Hematopoietic multipotent progenitor cell treated with erythropoietin and hydrocortisone succinate and interleukin-3 and kit ligand, for 17 days (in vitro differentiated cells): Measurements from ENCODE around the gene NFIL3.

ENCODE experiments used
- DNase-seq: peaks from one replicate; pipeline ENCODE4 v3.0.0-alpha.2; 2015; ENCODE audit warnings: low spot score

Gene NFIL3

GRCh38 chr9:91421971-91422757 is 1.5 kb downstream of the NFIL3 start:
- DNase-seq, result no peak

GRCh38 chr9:91421128-91421765 is 2.4 kb downstream of the NFIL3 start:
- DNase-seq, result no peak

- DNase-seq, result no peak
Measured at GRCh38 chr9:91420501-91421127, 3.0 kb downstream of the NFIL3 start.

- DNase-seq, result no peak
Measured at GRCh38 chr9:91419222-91420191, 4.1 kb downstream of the NFIL3 start.

GRCh38 chr9:91418215-91418610 is 5.4 kb downstream of the NFIL3 start:
- no peak for DNase-seq

GRCh38 chr9:91417602-91418214 is 5.9 kb downstream of the NFIL3 start:
- no peak for DNase-seq

GRCh38 chr9:91416096-91416712 is 7.4 kb downstream of the NFIL3 start:
- no peak for DNase-seq

GRCh38 chr9:91415290-91415689 is 8.3 kb downstream of the NFIL3 start:
- no peak for DNase-seq

- DNase-seq, result no peak
Measured at GRCh38 chr9:91412941-91413340, 10.7 kb downstream of the NFIL3 start.

GRCh38 chr9:91411096-91411771 is 12.4 kb downstream of the NFIL3 start:
- no peak for DNase-seq

- no peak for DNase-seq
Measured at GRCh38 chr9:91410161-91410560, 13.5 kb downstream of the NFIL3 start.

- no peak for DNase-seq
Measured at GRCh38 chr9:91408475-91408874, 15.2 kb downstream of the NFIL3 start.

GRCh38 chr9:91407580-91408318 is 15.9 kb downstream of the NFIL3 start:
- DNase-seq, result no peak

GRCh38 chr9:91405343-91406077 is 18.1 kb downstream of the NFIL3 start:
- no peak for DNase-seq

GRCh38 chr9:91403665-91404543 is 19.7 kb downstream of the NFIL3 start:
- DNase-seq, result no peak

- no peak for DNase-seq
Measured at GRCh38 chr9:91398926-91399325, 24.7 kb downstream of the NFIL3 start.

- no peak for DNase-seq
Measured at GRCh38 chr9:91395553-91396471, 27.8 kb downstream of the NFIL3 start.
